Measurements from ENCODE around the gene KRTAP2-1.
"Not testable (repeated sequence)": the region's sequence is repeated elsewhere in the genome, so short reads cannot be mapped to it uniquely, and the experiment has no call there.

The KRTAP2-1 gene

GRCh38 chr17:41001795-41002194 is 45.3 kb downstream of the KRTAP2-1 start:
- H3K36me3 ChIP-seq (ENCODE audit: low read depth): no peaks in the 10 kb centered on the region
- no peak overlapping the region for H3K4me3 ChIP-seq (ENCODE audit: severe bottlenecking)
- TF ChIP-seq CTCF (IDR thresholded peaks at IDR 0.05; ENCODE audit: poor library complexity, severe bottlenecking): no peak
- H3K27me3 ChIP-seq (ENCODE audit: insufficient read depth, poor library complexity, severe bottlenecking): no peaks in the 10 kb centered on the region
- H3K27ac ChIP-seq (ENCODE audit: poor library complexity, severe bottlenecking): peak overlapping the region; percentile 85
- peaks cover 29% of the 10 kb centered on the region for H3K4me1 ChIP-seq (ENCODE audit: insufficient read depth, poor library complexity, severe bottlenecking)
- no peak for ATAC-seq (ENCODE audit: low read depth)
- H3K9me3 ChIP-seq (ENCODE audit: severe bottlenecking): no peaks in the 10 kb centered on the region
- no peak for DNase-seq (ENCODE audit: low spot score)

DNA sequence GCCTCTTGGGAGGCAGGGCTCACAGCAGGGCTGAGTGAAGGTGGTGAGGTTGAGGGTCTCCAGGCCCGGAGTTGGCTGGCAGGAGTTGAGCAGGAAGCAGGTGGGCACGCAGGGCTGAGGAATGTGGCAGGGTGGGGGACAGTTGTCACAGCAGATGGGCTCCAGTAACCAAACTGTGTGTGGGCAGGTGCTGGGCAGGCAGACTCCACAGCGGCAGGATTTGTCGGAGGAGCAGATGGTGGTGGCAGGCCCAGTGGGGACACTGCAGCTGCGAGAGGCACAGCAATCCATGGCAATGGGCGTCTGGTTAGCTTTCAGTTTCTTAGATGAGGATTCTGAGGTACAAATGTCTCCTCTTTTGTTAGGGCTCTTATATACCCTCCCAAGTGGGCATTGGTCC is 47.6 kb downstream of the KRTAP2-1 start, which contains the start of gene KRTAP3-2:
TSS of gene KRTAP3-2 (minus strand) at position 344 of the 400 bp plus-strand sequence. CDS start at position 291, 53 bp downstream.
- H3K4me3 ChIP-seq (ENCODE audit: severe bottlenecking); ATAC-seq (ENCODE audit: low read depth); H3K9me3 ChIP-seq (ENCODE audit: severe bottlenecking); H3K27me3 ChIP-seq (ENCODE audit: insufficient read depth, poor library complexity, severe bottlenecking); H3K36me3 ChIP-seq (ENCODE audit: low read depth); DNase-seq (ENCODE audit: low spot score): not testable (repeated sequence)
- Histone ChIP-seq H3K27ac (ENCODE audit: poor library complexity, severe bottlenecking) (peak within 1 kb of the TSS; percentile 13), H3K4me1 (ENCODE audit: insufficient read depth, poor library complexity, severe bottlenecking) (peaks cover 29% of the 10 kb centered on the region)

- Histone ChIP-seq H3K27ac (ENCODE audit: poor library complexity, severe bottlenecking) (no peak overlapping the region), H3K4me3 (ENCODE audit: severe bottlenecking) (no peak overlapping the region), H3K27me3 (ENCODE audit: insufficient read depth, poor library complexity, severe bottlenecking) (no peaks in the 10 kb centered on the region), H3K4me1 (ENCODE audit: insufficient read depth, poor library complexity, severe bottlenecking) (peaks cover 12% of the 10 kb centered on the region), H3K36me3 (ENCODE audit: low read depth) (no peaks in the 10 kb centered on the region), H3K9me3 (ENCODE audit: severe bottlenecking) (no peaks in the 10 kb centered on the region)
- TF ChIP-seq CTCF (IDR thresholded peaks at IDR 0.05; ENCODE audit: poor library complexity, severe bottlenecking): no peak
- DNase-seq (ENCODE audit: low spot score) (no peak), ATAC-seq (ENCODE audit: low read depth) (no peak)
Measured at GRCh38 chr17:40997361-40997760, 49.8 kb downstream of the KRTAP2-1 start.

DNA sequence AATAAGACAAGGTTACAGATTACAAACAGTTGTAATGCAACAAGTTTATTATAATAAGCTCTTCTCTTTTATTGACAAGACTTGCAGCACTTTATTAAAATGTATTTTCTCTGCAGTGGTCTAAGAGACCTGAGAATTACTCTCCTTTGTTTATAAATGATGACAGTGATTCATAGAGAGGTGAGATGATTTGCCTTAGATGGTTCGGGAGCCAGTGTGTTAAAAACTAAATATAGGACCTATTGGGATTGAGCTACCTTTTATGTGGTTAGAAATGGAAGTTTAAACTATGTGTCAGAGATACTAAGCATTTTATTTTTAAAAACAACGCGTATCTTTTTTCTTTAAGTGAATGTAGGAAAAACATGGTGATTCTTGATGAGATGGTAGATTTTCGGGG is 50.3 kb downstream of the KRTAP2-1 start:
- Histone ChIP-seq H3K4me3 (ENCODE audit: severe bottlenecking) (no peak overlapping the region), H3K36me3 (ENCODE audit: low read depth) (no peaks in the 10 kb centered on the region), H3K27me3 (ENCODE audit: insufficient read depth, poor library complexity, severe bottlenecking) (no peaks in the 10 kb centered on the region), H3K4me1 (ENCODE audit: insufficient read depth, poor library complexity, severe bottlenecking) (peaks cover 6% of the 10 kb centered on the region), H3K9me3 (ENCODE audit: severe bottlenecking) (no peaks in the 10 kb centered on the region), H3K27ac (ENCODE audit: poor library complexity, severe bottlenecking) (no peak overlapping the region)
- ATAC-seq (ENCODE audit: low read depth) (no peak), DNase-seq (ENCODE audit: low spot score) (no peak)
- TF ChIP-seq CTCF (IDR thresholded peaks at IDR 0.05; ENCODE audit: poor library complexity, severe bottlenecking): no peak
